Measurements from ENCODE around the gene TSNAX.

Gene TSNAX

DNA sequence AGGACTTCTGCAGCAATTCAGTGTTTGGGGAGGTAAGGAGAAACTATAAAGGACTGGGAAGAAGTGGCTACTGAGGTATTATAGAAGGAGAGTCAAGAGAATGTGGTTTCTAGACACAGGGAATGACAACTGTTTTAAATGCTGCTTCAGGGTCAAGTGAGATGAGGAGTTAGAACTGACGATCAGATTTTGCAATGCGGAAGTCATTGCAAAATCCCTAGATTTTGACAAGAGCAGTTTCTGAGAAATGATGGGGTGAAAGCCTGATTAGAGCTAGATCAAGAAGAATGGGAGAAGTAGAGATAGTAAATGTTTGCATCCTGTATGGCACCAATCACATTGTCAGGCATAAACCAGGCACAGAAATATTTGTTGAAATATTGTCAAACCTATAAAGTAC, 4.7 kb upstream of the TSNAX start:
- Histone ChIP-seq H3F3A (ENCODE audit: low read depth) (no peaks in the 10 kb centered on the region), H3K4me1 (ENCODE audit: insufficient read depth, low read length, poor library complexity, severe bottlenecking) (peaks cover 9% of the 10 kb centered on the region), H3K9me2 (replicated peaks; ENCODE audit: low read depth, low read length) (no peaks in the 10 kb centered on the region), H3K79me2 (ENCODE audit: insufficient read depth, low read length) (peaks cover 3% of the 10 kb centered on the region), H3K9ac (ENCODE audit: low read depth, low read length, poor library complexity, severe bottlenecking) (no peak overlapping the region), H3K4me2 (ENCODE audit: low read depth, low read length, poor library complexity, severe bottlenecking) (no peak overlapping the region), H2AFZ (ENCODE audit: low read length) (no peak overlapping the region), H3K36me3 (ENCODE audit: insufficient read depth, low read length) (no peaks in the 10 kb centered on the region), H3K27me3 (ENCODE audit: insufficient read depth, low read length, poor library complexity, severe bottlenecking) (no peaks in the 10 kb centered on the region), H4K20me1 (ENCODE audit: insufficient read depth, low read length, poor library complexity, severe bottlenecking) (peaks cover 2% of the 10 kb centered on the region), H3K9me3 (ENCODE audit: insufficient read depth, low read depth, low read length) (no peaks in the 10 kb centered on the region), H3K4me3 (ENCODE audit: low read length, poor library complexity, severe bottlenecking) (no peak overlapping the region)
- TF ChIP-seq EZH2phosphoT487 (IDR thresholded peaks at IDR 0.05; ENCODE audit: borderline replicate concordance): no peak
- TF ChIP-seq, protein P1, sequence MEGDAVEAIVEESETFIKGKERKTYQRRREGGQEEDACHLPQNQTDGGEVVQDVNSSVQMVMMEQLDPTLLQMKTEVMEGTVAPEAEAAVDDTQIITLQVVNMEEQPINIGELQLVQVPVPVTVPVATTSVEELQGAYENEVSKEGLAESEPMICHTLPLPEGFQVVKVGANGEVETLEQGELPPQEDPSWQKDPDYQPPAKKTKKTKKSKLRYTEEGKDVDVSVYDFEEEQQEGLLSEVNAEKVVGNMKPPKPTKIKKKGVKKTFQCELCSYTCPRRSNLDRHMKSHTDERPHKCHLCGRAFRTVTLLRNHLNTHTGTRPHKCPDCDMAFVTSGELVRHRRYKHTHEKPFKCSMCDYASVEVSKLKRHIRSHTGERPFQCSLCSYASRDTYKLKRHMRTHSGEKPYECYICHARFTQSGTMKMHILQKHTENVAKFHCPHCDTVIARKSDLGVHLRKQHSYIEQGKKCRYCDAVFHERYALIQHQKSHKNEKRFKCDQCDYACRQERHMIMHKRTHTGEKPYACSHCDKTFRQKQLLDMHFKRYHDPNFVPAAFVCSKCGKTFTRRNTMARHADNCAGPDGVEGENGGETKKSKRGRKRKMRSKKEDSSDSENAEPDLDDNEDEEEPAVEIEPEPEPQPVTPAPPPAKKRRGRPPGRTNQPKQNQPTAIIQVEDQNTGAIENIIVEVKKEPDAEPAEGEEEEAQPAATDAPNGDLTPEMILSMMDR (conservative IDR thresholded peaks at IDR 0.05; ENCODE audit: low read length): no peak

DNA sequence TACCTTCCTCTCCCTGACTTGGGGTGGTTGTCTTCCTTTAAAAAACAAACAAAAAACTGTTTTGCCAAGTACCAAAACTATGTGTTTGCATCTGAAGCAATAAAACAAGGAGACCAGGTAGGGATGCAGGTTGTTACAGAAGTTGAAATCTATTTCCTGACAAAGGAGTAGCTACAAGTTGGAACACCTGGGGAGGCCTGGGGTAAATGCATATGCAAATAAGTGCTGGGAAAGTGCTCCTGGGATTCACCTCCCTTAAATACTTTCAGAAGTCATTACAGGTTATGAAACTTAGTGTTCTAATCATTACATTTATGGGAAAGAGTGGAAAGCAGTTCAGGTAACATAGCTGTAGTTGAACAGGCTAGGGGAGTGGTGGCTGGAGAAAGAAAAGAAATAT, 1.9 kb upstream of the TSNAX start:
- no peak for TF ChIP-seq EZH2phosphoT487 (IDR thresholded peaks at IDR 0.05; ENCODE audit: borderline replicate concordance)
- TF ChIP-seq, protein P1 (conservative IDR thresholded peaks at IDR 0.05; ENCODE audit: low read length): no peak
- no peaks in the 10 kb centered on the region for H3K36me3 ChIP-seq (ENCODE audit: insufficient read depth, low read length)
- H3F3A ChIP-seq (ENCODE audit: low read depth): peaks cover 6% of the 10 kb centered on the region
- H3K9ac ChIP-seq (ENCODE audit: low read depth, low read length, poor library complexity, severe bottlenecking): no peak overlapping the region
- no peaks in the 10 kb centered on the region for H3K27me3 ChIP-seq (ENCODE audit: insufficient read depth, low read length, poor library complexity, severe bottlenecking)
- H3K79me2 ChIP-seq (ENCODE audit: insufficient read depth, low read length): peaks cover 26% of the 10 kb centered on the region
- no peak overlapping the region for H2AFZ ChIP-seq (ENCODE audit: low read length)
- H3K4me2 ChIP-seq (ENCODE audit: low read depth, low read length, poor library complexity, severe bottlenecking): peak overlapping the region; percentile 85
- no peaks in the 10 kb centered on the region for H3K9me2 ChIP-seq (replicated peaks; ENCODE audit: low read depth, low read length)
- peaks cover 22% of the 10 kb centered on the region for H3K4me1 ChIP-seq (ENCODE audit: insufficient read depth, low read length, poor library complexity, severe bottlenecking)
- H3K4me3 ChIP-seq (ENCODE audit: low read length, poor library complexity, severe bottlenecking): no peak overlapping the region
- H3K9me3 ChIP-seq (ENCODE audit: insufficient read depth, low read depth, low read length): no peaks in the 10 kb centered on the region
- H4K20me1 ChIP-seq (ENCODE audit: insufficient read depth, low read length, poor library complexity, severe bottlenecking): peaks cover 20% of the 10 kb centered on the region

- Histone ChIP-seq H3K9ac (ENCODE audit: low read depth, low read length, poor library complexity, severe bottlenecking) (peak overlapping the region; percentile 98), H3K9me2 (replicated peaks; ENCODE audit: low read depth, low read length) (no peaks in the 10 kb centered on the region), H2AFZ (ENCODE audit: low read length) (peak overlapping the region; percentile 97), H4K20me1 (ENCODE audit: insufficient read depth, low read length, poor library complexity, severe bottlenecking) (peaks cover 28% of the 10 kb centered on the region), H3K4me2 (ENCODE audit: low read depth, low read length, poor library complexity, severe bottlenecking) (peak overlapping the region; percentile 85), H3K4me1 (ENCODE audit: insufficient read depth, low read length, poor library complexity, severe bottlenecking) (peaks cover 25% of the 10 kb centered on the region), H3K27me3 (ENCODE audit: insufficient read depth, low read length, poor library complexity, severe bottlenecking) (no peaks in the 10 kb centered on the region), H3K36me3 (ENCODE audit: insufficient read depth, low read length) (no peaks in the 10 kb centered on the region), H3K4me3 (ENCODE audit: low read length, poor library complexity, severe bottlenecking) (peak overlapping the region; percentile 99), H3K9me3 (ENCODE audit: insufficient read depth, low read depth, low read length) (no peaks in the 10 kb centered on the region), H3F3A (ENCODE audit: low read depth) (peaks cover 6% of the 10 kb centered on the region), H3K79me2 (ENCODE audit: insufficient read depth, low read length) (peaks cover 38% of the 10 kb centered on the region)
- no peak for TF ChIP-seq EZH2phosphoT487 (IDR thresholded peaks at IDR 0.05; ENCODE audit: borderline replicate concordance)
- TF ChIP-seq, protein P1 (conservative IDR thresholded peaks at IDR 0.05; ENCODE audit: low read length): no peak
Observed at GRCh38 chr1:231527586-231528171, 790 bp upstream of the TSNAX start.
